AG09309 (cell line): ENCODE results near the gene KRTAP10-9.

Experiments
- DNase-seq: peaks from one replicate; pipeline ENCODE4 v3.0.0-alpha.2; 2010; ENCODE audit warnings: low read depth
- H3K4me3 ChIP-seq: 2 replicates; pipeline ENCODE4 v1.5.1; 2011; ENCODE audit warnings: mild to moderate bottlenecking, low read depth, low read length, moderate library complexity; ENCODE audit not compliant: control insufficient read depth
- TF ChIP-seq, protein P1 (sequence below): IDR thresholded peaks from 2 replicates; pipeline ENCODE4 v1.5.1; 2011; ENCODE audit warnings: mild to moderate bottlenecking, low read depth, low read length, inconsistent platforms; ENCODE audit not compliant: insufficient read depth, control insufficient read depth; ENCODE audit errors: missing control alignments

The KRTAP10-9 gene

DNA sequence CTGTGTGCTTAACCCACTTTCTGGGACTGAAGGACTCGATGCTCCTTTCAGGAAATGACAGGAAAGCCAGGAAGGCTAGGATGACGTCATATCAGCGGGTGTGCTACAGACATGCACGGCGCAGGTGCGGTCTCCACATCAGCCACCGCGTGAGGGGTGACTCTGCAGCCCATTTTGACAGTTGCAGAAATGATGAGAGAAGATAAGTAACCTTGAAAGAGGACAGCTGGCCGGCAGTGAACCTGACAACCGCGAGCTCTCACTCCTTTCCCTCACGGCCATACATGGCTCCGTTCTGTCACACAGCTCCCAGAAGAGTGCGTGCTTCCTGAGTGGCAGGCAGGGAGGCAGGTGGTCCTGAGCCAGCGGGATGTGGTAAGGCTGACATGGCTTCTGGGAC is 44.8 kb upstream of the KRTAP10-9 start:
- H3K4me3 ChIP-seq: no peak overlapping the region
- DNase-seq: no peak
- TF ChIP-seq, protein P1, sequence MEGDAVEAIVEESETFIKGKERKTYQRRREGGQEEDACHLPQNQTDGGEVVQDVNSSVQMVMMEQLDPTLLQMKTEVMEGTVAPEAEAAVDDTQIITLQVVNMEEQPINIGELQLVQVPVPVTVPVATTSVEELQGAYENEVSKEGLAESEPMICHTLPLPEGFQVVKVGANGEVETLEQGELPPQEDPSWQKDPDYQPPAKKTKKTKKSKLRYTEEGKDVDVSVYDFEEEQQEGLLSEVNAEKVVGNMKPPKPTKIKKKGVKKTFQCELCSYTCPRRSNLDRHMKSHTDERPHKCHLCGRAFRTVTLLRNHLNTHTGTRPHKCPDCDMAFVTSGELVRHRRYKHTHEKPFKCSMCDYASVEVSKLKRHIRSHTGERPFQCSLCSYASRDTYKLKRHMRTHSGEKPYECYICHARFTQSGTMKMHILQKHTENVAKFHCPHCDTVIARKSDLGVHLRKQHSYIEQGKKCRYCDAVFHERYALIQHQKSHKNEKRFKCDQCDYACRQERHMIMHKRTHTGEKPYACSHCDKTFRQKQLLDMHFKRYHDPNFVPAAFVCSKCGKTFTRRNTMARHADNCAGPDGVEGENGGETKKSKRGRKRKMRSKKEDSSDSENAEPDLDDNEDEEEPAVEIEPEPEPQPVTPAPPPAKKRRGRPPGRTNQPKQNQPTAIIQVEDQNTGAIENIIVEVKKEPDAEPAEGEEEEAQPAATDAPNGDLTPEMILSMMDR: no peak

- no peak overlapping the region for H3K4me3 ChIP-seq
- DNase-seq: no peak
- TF ChIP-seq, protein P1: no peak
These were observed 43.6 kb upstream of the KRTAP10-9 start for GRCh38 chr21:44583089-44583799.

DNA sequence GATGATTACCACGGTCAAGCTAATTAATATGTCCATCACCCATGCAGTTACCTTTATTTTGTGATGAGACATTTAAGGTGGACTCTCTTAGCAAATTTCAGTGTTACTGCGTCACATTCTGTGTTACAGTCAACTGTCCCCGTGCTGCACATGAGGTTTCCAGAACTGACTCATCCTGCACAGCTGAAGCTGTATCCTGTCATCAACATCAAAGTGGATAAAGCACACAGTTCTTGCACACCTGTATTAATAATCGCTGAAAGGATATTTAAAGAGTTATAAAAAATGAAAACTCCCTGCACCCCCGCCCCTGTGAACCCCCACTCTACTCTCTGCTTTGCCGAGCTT is 43.1 kb upstream of the KRTAP10-9 start:
- no peak for DNase-seq
- TF ChIP-seq, protein P1: no peak
- no peak overlapping the region for H3K4me3 ChIP-seq

GRCh38 chr21:44585892-44586291 is 41.0 kb upstream of the KRTAP10-9 start:
- TF ChIP-seq, protein P1: no peak
- DNase-seq: no peak
- no peak overlapping the region for H3K4me3 ChIP-seq

DNA sequence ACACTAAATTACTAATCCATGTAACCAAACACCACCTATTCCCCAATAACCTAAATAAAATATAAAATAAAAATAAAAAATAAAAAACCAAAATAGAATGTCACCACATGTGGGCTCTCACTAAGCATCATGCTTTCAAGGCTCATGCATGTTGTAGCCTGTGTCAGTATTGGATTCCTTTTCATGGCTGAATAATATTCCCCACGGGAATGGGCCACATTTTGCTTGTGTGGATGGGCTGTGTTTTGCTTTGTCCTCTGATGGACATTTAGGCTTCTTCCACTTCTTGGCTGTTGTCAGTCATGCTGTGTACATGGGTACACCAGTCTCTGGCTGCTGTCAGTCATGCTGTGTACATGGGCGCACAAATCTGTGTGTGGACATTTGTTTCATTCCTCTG is 37.8 kb upstream of the KRTAP10-9 start:
- TF ChIP-seq, protein P1: no peak
- no peak for DNase-seq
- no peak overlapping the region for H3K4me3 ChIP-seq

- TF ChIP-seq, protein P1: no peak
- no peak overlapping the region for H3K4me3 ChIP-seq
- no peak for DNase-seq
These were observed 37.1 kb upstream of the KRTAP10-9 start for GRCh38 chr21:44589586-44590305.
